PFSK-1 (cell line): ENCODE measurements around the gene LASP1.

Experiments
- FOXP2 ChIP-seq: optimal IDR thresholded peaks from 2 replicates; pipeline ENCODE3; 2011; ENCODE audit warnings: borderline replicate concordance, control low read depth, inconsistent platforms; ENCODE audit not compliant: insufficient read depth; ENCODE audit errors: extremely low read length, extremely low read depth
- POLR2AphosphoS5 ChIP-seq: IDR thresholded peaks from 2 replicates; pipeline ENCODE4 v1.6.1; 2012; ENCODE audit warnings: low read depth, mild to moderate bottlenecking, control low read depth, low read length, moderate library complexity
- SIN3A ChIP-seq: IDR thresholded peaks from 2 replicates; pipeline ENCODE4 v1.6.1; 2012; ENCODE audit warnings: mild to moderate bottlenecking, low read length, moderate library complexity, borderline replicate concordance; ENCODE audit not compliant: insufficient read depth
- TF ChIP-seq, protein P1 (sequence below), 2 experiments: IDR thresholded peaks; 2 replicates each; pipeline versions ENCODE4 v1.6.1 to v1.8.0; 2011 to 2012; ENCODE audit warnings: low read depth in 2 of 2, low read length in 2 of 2, control low read depth in 1 of 2, inconsistent platforms in 1 of 2, mild to moderate bottlenecking in 1 of 2, moderate library complexity in 1 of 2; ENCODE audit not compliant: insufficient read depth in 1 of 2

GRCh38 chr17:38851434-38851833 is 18.4 kb upstream of the LASP1 start:
- TF ChIP-seq FOXP2 (no peak), POLR2AphosphoS5 (no peak; the same call in 1 of the 2 replicates), SIN3A (no peak)
- TF ChIP-seq, protein P1, sequence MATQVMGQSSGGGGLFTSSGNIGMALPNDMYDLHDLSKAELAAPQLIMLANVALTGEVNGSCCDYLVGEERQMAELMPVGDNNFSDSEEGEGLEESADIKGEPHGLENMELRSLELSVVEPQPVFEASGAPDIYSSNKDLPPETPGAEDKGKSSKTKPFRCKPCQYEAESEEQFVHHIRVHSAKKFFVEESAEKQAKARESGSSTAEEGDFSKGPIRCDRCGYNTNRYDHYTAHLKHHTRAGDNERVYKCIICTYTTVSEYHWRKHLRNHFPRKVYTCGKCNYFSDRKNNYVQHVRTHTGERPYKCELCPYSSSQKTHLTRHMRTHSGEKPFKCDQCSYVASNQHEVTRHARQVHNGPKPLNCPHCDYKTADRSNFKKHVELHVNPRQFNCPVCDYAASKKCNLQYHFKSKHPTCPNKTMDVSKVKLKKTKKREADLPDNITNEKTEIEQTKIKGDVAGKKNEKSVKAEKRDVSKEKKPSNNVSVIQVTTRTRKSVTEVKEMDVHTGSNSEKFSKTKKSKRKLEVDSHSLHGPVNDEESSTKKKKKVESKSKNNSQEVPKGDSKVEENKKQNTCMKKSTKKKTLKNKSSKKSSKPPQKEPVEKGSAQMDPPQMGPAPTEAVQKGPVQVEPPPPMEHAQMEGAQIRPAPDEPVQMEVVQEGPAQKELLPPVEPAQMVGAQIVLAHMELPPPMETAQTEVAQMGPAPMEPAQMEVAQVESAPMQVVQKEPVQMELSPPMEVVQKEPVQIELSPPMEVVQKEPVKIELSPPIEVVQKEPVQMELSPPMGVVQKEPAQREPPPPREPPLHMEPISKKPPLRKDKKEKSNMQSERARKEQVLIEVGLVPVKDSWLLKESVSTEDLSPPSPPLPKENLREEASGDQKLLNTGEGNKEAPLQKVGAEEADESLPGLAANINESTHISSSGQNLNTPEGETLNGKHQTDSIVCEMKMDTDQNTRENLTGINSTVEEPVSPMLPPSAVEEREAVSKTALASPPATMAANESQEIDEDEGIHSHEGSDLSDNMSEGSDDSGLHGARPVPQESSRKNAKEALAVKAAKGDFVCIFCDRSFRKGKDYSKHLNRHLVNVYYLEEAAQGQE (IDR thresholded peaks at IDR 0.05; ENCODE audit: insufficient read depth in 1 of 2, low read depth in 2 of 2, low read length in 2 of 2), result no peak
